NCI-H748 (cell line): ENCODE results near the gene ZCCHC17.
A peak's percentile ranks its signal among the peaks of the same experiment; 100 is the strongest.

Source experiments
- DNase-seq: peaks from one replicate; lab custom pipeline; 2025; ENCODE audit not compliant: unreplicated experiment; lab: John Stamatoyannopoulos, UW

ZCCHC17 gene

GRCh38 chr1:31302709-31303441 is 6.0 kb downstream of the ZCCHC17 start:
- no peak for DNase-seq

- DNase-seq: no peak
Observed at GRCh38 chr1:31306278-31306677, 9.4 kb downstream of the ZCCHC17 start.

- no peak for DNase-seq
Observed at GRCh38 chr1:31308036-31308435, 11.2 kb downstream of the ZCCHC17 start.

- no peak for DNase-seq
Observed at GRCh38 chr1:31310198-31310597, 13.4 kb downstream of the ZCCHC17 start.

- DNase-seq: no peak
Observed at GRCh38 chr1:31315902-31316301, 19.1 kb downstream of the ZCCHC17 start.

- DNase-seq: no peak
Observed at GRCh38 chr1:31318146-31318545, 21.3 kb downstream of the ZCCHC17 start.

- DNase-seq: no peak
Observed at GRCh38 chr1:31324093-31324492, 27.3 kb downstream of the ZCCHC17 start.

- no peak for DNase-seq
Observed at GRCh38 chr1:31324992-31325391, 28.2 kb downstream of the ZCCHC17 start.

- no peak for DNase-seq
Observed at GRCh38 chr1:31326461-31326860, 29.6 kb downstream of the ZCCHC17 start.

GRCh38 chr1:31327381-31327780 is 30.5 kb downstream of the ZCCHC17 start:
- DNase-seq: no peak

- DNase-seq: peak; percentile 37
Observed at GRCh38 chr1:31335007-31335406, 38.2 kb downstream of the ZCCHC17 start.

- no peak for DNase-seq
Observed at GRCh38 chr1:31336687-31337467, 40.0 kb downstream of the ZCCHC17 start.

- DNase-seq: no peak
Observed at GRCh38 chr1:31344503-31344902, 47.7 kb downstream of the ZCCHC17 start.

GRCh38 chr1:31345635-31346034 is 48.8 kb downstream of the ZCCHC17 start:
- no peak for DNase-seq

GRCh38 chr1:31346785-31347184 is 50.0 kb downstream of the ZCCHC17 start:
- DNase-seq: no peak

GRCh38 chr1:31348449-31348848 is 51.6 kb downstream of the ZCCHC17 start:
- DNase-seq: no peak

GRCh38 chr1:31354283-31354682 is 57.5 kb downstream of the ZCCHC17 start:
- DNase-seq: no peak

- no peak for DNase-seq
Observed at GRCh38 chr1:31356427-31356826, 59.6 kb downstream of the ZCCHC17 start.

- DNase-seq: no peak
Observed at GRCh38 chr1:31361607-31362006, 64.8 kb downstream of the ZCCHC17 start.

GRCh38 chr1:31362032-31362431 is 65.2 kb downstream of the ZCCHC17 start:
- no peak for DNase-seq

- no peak for DNase-seq
Observed at GRCh38 chr1:31364561-31365250, 67.9 kb downstream of the ZCCHC17 start.

- peak; percentile 60 for DNase-seq
Observed at GRCh38 chr1:31366796-31367195, 70.0 kb downstream of the ZCCHC17 start.
